ENCODE data around the gene NUP62. TPM values are rescaled to one million over a fixed set of nuclear protein-coding genes. Genes with fewer than 3 reads are reported as not detected.
"Not testable (repeated sequence)": the region's sequence is repeated elsewhere in the genome, so short reads cannot be mapped to it uniquely, and the experiment has no call there.

The NUP62 gene
- total RNA-seq, 3 donors from 2014 or later: 30.9 to 41.0 (median 36.4) TPM

GRCh38 chr19:49946415-49946814, 17.1 kb upstream of the NUP62 start:
- no peaks in the 10 kb centered on the region for H3K9me3 ChIP-seq
- peak in 1 of 2 donors; percentile 24 for DNase-seq (ENCODE audit: low spot score in 2 of 2)
- no peaks in the 10 kb centered on the region for H3K4me1 ChIP-seq
- H3K27ac ChIP-seq: no peak overlapping the region
- no peaks in the 10 kb centered on the region for H3K27me3 ChIP-seq
- H3K4me3 ChIP-seq: no peak overlapping the region
- no peaks in the 10 kb centered on the region for H3K36me3 ChIP-seq
- intact Hi-C loops (cut with DNase I; ENCODE audit: low total_unique reads): loop anchor here (1.0 kb wide), 1 partner anchor 16 kb away; no protein-coding TSS in a partner anchor
- TF ChIP-seq POLR2A (IDR thresholded peaks at IDR 0.05) (no peak), POLR2AphosphoS5 (IDR thresholded peaks at IDR 0.05) (no peak)

- H3K9me3 ChIP-seq; intact Hi-C loops (cut with DNase I; ENCODE audit: low total_unique reads); H3K27ac ChIP-seq; H3K4me3 ChIP-seq; H3K4me1 ChIP-seq; H3K36me3 ChIP-seq; DNase-seq (ENCODE audit: low spot score in 2 of 2); H3K27me3 ChIP-seq: not testable (repeated sequence)
Observed at GRCh38 chr19:49944567-49944966, 15.3 kb upstream of the NUP62 start.

- H3K27me3 ChIP-seq: no peaks in the 10 kb centered on the region
- TF ChIP-seq POLR2AphosphoS5 (IDR thresholded peaks at IDR 0.05) (no peak), POLR2A (IDR thresholded peaks at IDR 0.05) (no peak), CTCF (IDR thresholded peaks at IDR 0.05) (no peak)
- H3K36me3 ChIP-seq: no peaks in the 10 kb centered on the region
- H3K4me3 ChIP-seq: no peak overlapping the region
- no peak for DNase-seq (ENCODE audit: low spot score in 2 of 2)
- no peaks in the 10 kb centered on the region for H3K4me1 ChIP-seq
- H3K27ac ChIP-seq: no peak overlapping the region
- H3K9me3 ChIP-seq: no peaks in the 10 kb centered on the region
- intact Hi-C loops (cut with DNase I; ENCODE audit: low total_unique reads): no loop called here
Observed at GRCh38 chr19:49940482-49940791, 11.1 kb upstream of the NUP62 start.

- H3K9me3 ChIP-seq: no peaks in the 10 kb centered on the region
- no peak for DNase-seq (ENCODE audit: low spot score in 2 of 2)
- H3K36me3 ChIP-seq: no peaks in the 10 kb centered on the region
- H3K27ac ChIP-seq: no peak overlapping the region
- H3K27me3 ChIP-seq: no peaks in the 10 kb centered on the region
- TF ChIP-seq CTCF (IDR thresholded peaks at IDR 0.05): no peak
- TF ChIP-seq POLR2A (IDR thresholded peaks at IDR 0.05): no peak
- TF ChIP-seq POLR2AphosphoS5 (IDR thresholded peaks at IDR 0.05): no peak
- H3K4me1 ChIP-seq: no peaks in the 10 kb centered on the region
- no peak overlapping the region for H3K4me3 ChIP-seq
- intact Hi-C loops (cut with DNase I; ENCODE audit: low total_unique reads): loop anchor here (2.0 kb wide), 1 partner anchor 23 kb away; no protein-coding TSS in a partner anchor
Observed at GRCh38 chr19:49939721-49940481, 10.6 kb upstream of the NUP62 start.

GRCh38 chr19:49938662-49939061, 9.4 kb upstream of the NUP62 start:
- H3K4me3 ChIP-seq: no peak overlapping the region
- TF ChIP-seq POLR2A (IDR thresholded peaks at IDR 0.05): no peak
- TF ChIP-seq POLR2AphosphoS5 (IDR thresholded peaks at IDR 0.05): no peak
- no peak for TF ChIP-seq CTCF (IDR thresholded peaks at IDR 0.05)
- no peak overlapping the region for H3K27ac ChIP-seq
- H3K27me3 ChIP-seq: no peaks in the 10 kb centered on the region
- no peaks in the 10 kb centered on the region for H3K4me1 ChIP-seq
- no peak for DNase-seq (ENCODE audit: low spot score in 2 of 2)
- H3K9me3 ChIP-seq: no peaks in the 10 kb centered on the region
- H3K36me3 ChIP-seq: no peaks in the 10 kb centered on the region
- intact Hi-C loops (cut with DNase I; ENCODE audit: low total_unique reads): loop anchor here (2.0 kb wide), 1 partner anchor 24 kb away; no protein-coding TSS in a partner anchor

GRCh38 chr19:49937750-49938381, 8.6 kb upstream of the NUP62 start:
- H3K4me1 ChIP-seq: no peaks in the 10 kb centered on the region
- H3K36me3 ChIP-seq: no peaks in the 10 kb centered on the region
- no peak overlapping the region for H3K27ac ChIP-seq
- no peaks in the 10 kb centered on the region for H3K27me3 ChIP-seq
- intact Hi-C loops (cut with DNase I; ENCODE audit: low total_unique reads): loop anchor here (2.0 kb wide), 1 partner anchor 25 kb away; no protein-coding TSS in a partner anchor
- TF ChIP-seq CTCF (IDR thresholded peaks at IDR 0.05): peak; percentile 89 to 97 (median 90)
- no peak for TF ChIP-seq POLR2A (IDR thresholded peaks at IDR 0.05)
- TF ChIP-seq POLR2AphosphoS5 (IDR thresholded peaks at IDR 0.05): peak in 1 of 3 donors; percentile 26
- peak overlapping the region in 1 of 3 donors; percentile 49 for H3K4me3 ChIP-seq
- DNase-seq (ENCODE audit: low spot score in 2 of 2): peak; percentile 46 to 72
- H3K9me3 ChIP-seq: no peaks in the 10 kb centered on the region

Data from breast epithelium (tissue), 4 donors.